ENCODE data around the gene TIE1. TPM values are rescaled to one million over a fixed set of nuclear protein-coding genes. Genes with fewer than 3 reads are reported as not detected.

TIE1 gene
- total RNA-seq, 1 experiment from 2014 or later = 1.2 TPM

GRCh38 chr1:43305461-43305860 is 4.7 kb downstream of the TIE1 start:
- no CpG with 5 or more reads among the region's 3 CpGs for WGBS (ENCODE audit: extremely low coverage, insufficient read length, low lambda C conversion rate)
- TF ChIP-seq CTCF (conservative IDR thresholded peaks at IDR 0.05) = no peak

More at GRCh38 chr1:43305461-43305860, 4.7 kb downstream of the TIE1 start:
- Histone ChIP-seq H4K91ac (ENCODE audit: insufficient read length, low read depth, low read length) (no peak overlapping the region), H4K20me1 (ENCODE audit: control insufficient read depth, insufficient read depth, insufficient read length) (no peaks in the 10 kb centered on the region), H2AFZ (ENCODE audit: low read length) (no peak overlapping the region), H4K5ac (ENCODE audit: insufficient read length, low read depth, low read length) (no peak overlapping the region), H4K8ac (replicated peaks; ENCODE audit: insufficient read length, low read depth, low read length) (no peak overlapping the region), H3K18ac (ENCODE audit: insufficient read length, low read depth, low read length) (no peak overlapping the region), H3K56ac (ENCODE audit: insufficient read length, low read depth, low read length) (no peak overlapping the region), H2BK12ac (ENCODE audit: insufficient read length, low read depth, low read length) (no peak overlapping the region), H3K79me1 (ENCODE audit: insufficient read depth, low read depth, low read length, poor library complexity, severe bottlenecking) (no peaks in the 10 kb centered on the region), H3K4ac (ENCODE audit: low read depth, low read length) (no peak overlapping the region), H3K23me2 (ENCODE audit: insufficient read length, low read depth, low read length, poor library complexity, severe bottlenecking) (no peaks in the 10 kb centered on the region), H3K14ac (ENCODE audit: insufficient read depth, low read length) (no peak overlapping the region; the same call in 1 of the 2 replicates), H3T11ph (ENCODE audit: low read length) (no peak overlapping the region), H3K9me3 (ENCODE audit: control insufficient read depth, low read depth, low read length) (no peaks in the 10 kb centered on the region), H3K9ac (ENCODE audit: extremely low read depth, insufficient read length, low read length) (no peak overlapping the region), H2BK5ac (ENCODE audit: insufficient read length, low read length) (no peak overlapping the region), H3K23ac (ENCODE audit: insufficient read length, low read depth, low read length) (no peak overlapping the region), H3K79me2 (ENCODE audit: insufficient read depth, low read length) (no peaks in the 10 kb centered on the region), H2BK120ac (ENCODE audit: low read depth, low read length, poor library complexity, severe bottlenecking) (no peak overlapping the region), H3K4me1 (ENCODE audit: insufficient read depth, low read length) (no peaks in the 10 kb centered on the region), H2BK20ac (ENCODE audit: low read depth, low read length, poor library complexity, severe bottlenecking) (no peak overlapping the region), H3K27me3 (ENCODE audit: insufficient read depth, low read length) (no peaks in the 10 kb centered on the region), H3K4me2 (ENCODE audit: insufficient read depth, insufficient read length, low read length) (no peak overlapping the region), H2BK15ac (ENCODE audit: low read depth, low read length) (no peak overlapping the region), H2AK5ac (ENCODE audit: insufficient read length, low read length) (no peak overlapping the region), H3K27ac (ENCODE audit: insufficient read length, low read depth, low read length) (no peak overlapping the region)
- Mint-ChIP-seq H3K36me3 (ENCODE audit: insufficient read depth in 1 of 3, low read depth in 3 of 3) (no peaks in the 10 kb centered on the region; a peak in 1 of 7 replicates), H3K4me3 (no peak overlapping the region), H3K9me3 (no peaks in the 10 kb centered on the region), H3K27ac (peak overlapping the region in 1 of 3 experiments; percentile 32; a peak in 1 of 7 replicates), H3K4me1 (peaks cover 14 to 21% of the 10 kb centered on the region in 2 experiments; a peak in 3 of 4 replicates), H3K27me3 (ENCODE audit: low read depth) (peaks cover 19% of the 10 kb centered on the region)
- no peak for DNase-seq
